ENCODE results near the gene KSR2. TPM values are rescaled to one million over a fixed set of nuclear protein-coding genes. Genes with fewer than 3 reads are reported as not detected.
A peak's percentile ranks its signal among the peaks of the same experiment; 100 is the strongest.

Gene KSR2
- total RNA-seq, 2 donors from 2014 or later, result 1.1 to 2.0 TPM

- no peak overlapping the region for H3K9ac ChIP-seq (ENCODE audit: extremely low read depth, low read length, poor library complexity, severe bottlenecking)
- peak; percentile 46 for DNase-seq
- H3K27ac Mint-ChIP-seq, result no peak overlapping the region
- H3K36me3 ChIP-seq (ENCODE audit: control insufficient read depth, insufficient read depth, low read length), result no peaks in the 10 kb centered on the region
- peaks cover 9% of the 10 kb centered on the region for H3K4me1 Mint-ChIP-seq
- H3K36me3 Mint-ChIP-seq (ENCODE audit: low read depth), result no peaks in the 10 kb centered on the region
- H3K27me3 ChIP-seq (ENCODE audit: control insufficient read depth, insufficient read depth, low read length, poor library complexity, severe bottlenecking), result no peaks in the 10 kb centered on the region
- H3K4me3 Mint-ChIP-seq, result no peak overlapping the region
- peaks cover 6% of the 10 kb centered on the region for H3K4me1 ChIP-seq (ENCODE audit: control insufficient read depth, insufficient read depth, low read length)
- no peak for TF ChIP-seq CTCF (conservative IDR thresholded peaks at IDR 0.05)
- no peak overlapping the region for H3K27ac ChIP-seq (ENCODE audit: low read depth, low read length)
- H3K9me3 ChIP-seq (ENCODE audit: control insufficient read depth, low read length), result no peaks in the 10 kb centered on the region
- 82% methylated on average over 7 of the region's 7 CpGs; no CpG with 5 or more reads in 1 of the 2 experiments for WGBS, 2 experiments (ENCODE audit: insufficient coverage in 1 of 2, insufficient read length in 1 of 2)
- H3K4me3 ChIP-seq (ENCODE audit: low read length), result no peak overlapping the region
- H3K27me3 Mint-ChIP-seq (ENCODE audit: insufficient read depth), result peaks cover 3% of the 10 kb centered on the region
- peaks cover 10% of the 10 kb centered on the region for H3K9me3 Mint-ChIP-seq
Measured at GRCh38 chr12:117646520-117646919, 322.3 kb downstream of the KSR2 start.

- peak; percentile 11 for DNase-seq
- Histone ChIP-seq H3K9ac (ENCODE audit: extremely low read depth, low read length, poor library complexity, severe bottlenecking) (no peak overlapping the region), H3K27ac (ENCODE audit: low read depth, low read length) (no peak overlapping the region), H3K9me3 (ENCODE audit: control insufficient read depth, low read length) (no peaks in the 10 kb centered on the region), H3K4me3 (ENCODE audit: low read length) (no peak overlapping the region), H3K4me1 (ENCODE audit: control insufficient read depth, insufficient read depth, low read length) (peaks cover 6% of the 10 kb centered on the region), H3K27me3 (ENCODE audit: control insufficient read depth, insufficient read depth, low read length, poor library complexity, severe bottlenecking) (no peaks in the 10 kb centered on the region), H3K36me3 (ENCODE audit: control insufficient read depth, insufficient read depth, low read length) (no peaks in the 10 kb centered on the region)
- no peak for TF ChIP-seq CTCF (conservative IDR thresholded peaks at IDR 0.05)
- H3K36me3 Mint-ChIP-seq (ENCODE audit: low read depth), result no peaks in the 10 kb centered on the region
- H3K27ac Mint-ChIP-seq, result no peak overlapping the region
- no peak overlapping the region for H3K4me3 Mint-ChIP-seq
- H3K27me3 Mint-ChIP-seq (ENCODE audit: insufficient read depth), result no peaks in the 10 kb centered on the region
- WGBS, 2 experiments (ENCODE audit: insufficient coverage in 1 of 2, insufficient read length in 1 of 2), result 88 to 91% methylated on average over 1 of the region's 3 CpGs
- H3K9me3 Mint-ChIP-seq, result peaks cover under 1% of the 10 kb centered on the region
- peaks cover 9% of the 10 kb centered on the region for H3K4me1 Mint-ChIP-seq
Measured at GRCh38 chr12:117645473-117645872, 323.3 kb downstream of the KSR2 start.

GRCh38 chr12:117643971-117644370 is 324.8 kb downstream of the KSR2 start:
- no peak overlapping the region for H3K4me3 Mint-ChIP-seq

More at GRCh38 chr12:117643971-117644370, 324.8 kb downstream of the KSR2 start:
- peaks cover 9% of the 10 kb centered on the region for H3K4me1 Mint-ChIP-seq
- DNase-seq, result peak; percentile 55
- 77 to 88% methylated on average over 4 of the region's 4 CpGs for WGBS, 2 experiments (ENCODE audit: insufficient coverage in 1 of 2, insufficient read length in 1 of 2)
- H3K9me3 Mint-ChIP-seq, result no peaks in the 10 kb centered on the region
- Histone ChIP-seq H3K36me3 (ENCODE audit: control insufficient read depth, insufficient read depth, low read length) (no peaks in the 10 kb centered on the region), H3K9me3 (ENCODE audit: control insufficient read depth, low read length) (no peaks in the 10 kb centered on the region), H3K27me3 (ENCODE audit: control insufficient read depth, insufficient read depth, low read length, poor library complexity, severe bottlenecking) (no peaks in the 10 kb centered on the region), H3K9ac (ENCODE audit: extremely low read depth, low read length, poor library complexity, severe bottlenecking) (no peak overlapping the region), H3K4me3 (ENCODE audit: low read length) (no peak overlapping the region), H3K4me1 (ENCODE audit: control insufficient read depth, insufficient read depth, low read length) (peaks cover 6% of the 10 kb centered on the region), H3K27ac (ENCODE audit: low read depth, low read length) (no peak overlapping the region)
- H3K36me3 Mint-ChIP-seq (ENCODE audit: low read depth), result no peaks in the 10 kb centered on the region
- TF ChIP-seq CTCF (conservative IDR thresholded peaks at IDR 0.05), result no peak
- no peaks in the 10 kb centered on the region for H3K27me3 Mint-ChIP-seq (ENCODE audit: insufficient read depth)
- H3K27ac Mint-ChIP-seq, result no peak overlapping the region

Measured in endodermal cell (in vitro differentiated cells).